Osteocyte (in vitro differentiated cells): ENCODE data around the gene GTPBP1. TPM values are rescaled to one million over a fixed set of nuclear protein-coding genes. Genes with fewer than 3 reads are reported as not detected.
A peak's percentile ranks its signal among the peaks of the same experiment; 100 is the strongest.

Experiments used
- DNase-seq: peaks from one replicate; pipeline ENCODE4 v3.0.0; 2021; ENCODE audit warnings: mixed read lengths; ENCODE audit not compliant: unreplicated experiment; ENCODE audit errors: extremely low spot score
- H3K27ac Mint-ChIP-seq: one replicate; pipeline ENCODE4 v1.8.0; 2021; ENCODE audit warnings: mild to moderate bottlenecking, mixed read lengths; ENCODE audit not compliant: unreplicated experiment
- H3K27me3 Mint-ChIP-seq: one replicate; pipeline ENCODE4 v1.8.0; 2021; ENCODE audit warnings: mixed read lengths; ENCODE audit not compliant: unreplicated experiment
- H3K36me3 Mint-ChIP-seq: one replicate; pipeline ENCODE4 v1.8.0; 2021; ENCODE audit warnings: mixed read lengths; ENCODE audit not compliant: unreplicated experiment
- H3K4me1 Mint-ChIP-seq: one replicate; pipeline ENCODE4 v1.8.0; 2021; ENCODE audit warnings: mixed read lengths; ENCODE audit not compliant: unreplicated experiment
- H3K4me3 Mint-ChIP-seq: one replicate; pipeline ENCODE4 v1.8.0; 2021; ENCODE audit warnings: mild to moderate bottlenecking, moderate library complexity, mixed read lengths; ENCODE audit not compliant: unreplicated experiment
- H3K9me3 Mint-ChIP-seq: one replicate; pipeline ENCODE4 v1.8.0; 2021; ENCODE audit warnings: mixed read lengths; ENCODE audit not compliant: unreplicated experiment
- CTCF ChIP-seq: fragments of 200-600 bp; sonication (generic); IDR thresholded peaks from 2 replicates; pipeline ENCODE4 v1.5.0; 2021; ENCODE audit warnings: antibody characterized with exemption, mild to moderate bottlenecking, moderate library complexity
- long read RNA-seq: library from polyadenylated mRNA; unstranded; transcript quantifications from one replicate; pipeline ENCODE4 v2.0.0, GENCODE V29; 2021
- total RNA-seq: library from RNA; stranded (reverse); gene quantifications from 2 replicates; pipeline ENCODE4 v1.2.1, GENCODE V29; 2021

The GTPBP1 gene
- total RNA-seq = 67.4 and 68.8 TPM in 2 replicates
- long read RNA-seq, full-length matches to known transcripts = 1 of 8 reads
- long read RNA-seq, partial matches to known transcripts = 2 of 8 reads
- long read RNA-seq, other reads (novel, unspliced or antisense) = 5 of 8 reads

- peak; percentile 14 for TF ChIP-seq CTCF
- DNase-seq = peak; percentile 99
- Mint-ChIP-seq H3K36me3 (no peaks in the 10 kb centered on the region), H3K4me1 (peaks cover 45% of the 10 kb centered on the region), H3K27ac (peak within 1 kb of the TSS; percentile 94), H3K27me3 (no peaks in the 10 kb centered on the region), H3K9me3 (no peaks in the 10 kb centered on the region), H3K4me3 (peak within 1 kb of the TSS; percentile 91)
Observed at GRCh38 chr22:38705235-38706100, at the start of gene GTPBP1. Gene GTPBP1, plus strand, starts transcription at chr22:38705944. Its CDS starts 12 bp downstream, at chr22:38705956.

- Mint-ChIP-seq H3K27ac (peak within 1 kb of the TSS; percentile 99), H3K36me3 (no peaks in the 10 kb centered on the region), H3K4me3 (peak within 1 kb of the TSS; percentile 90), H3K27me3 (no peaks in the 10 kb centered on the region), H3K4me1 (peaks cover 13% of the 10 kb centered on the region), H3K9me3 (no peaks in the 10 kb centered on the region)
- no peak for TF ChIP-seq CTCF
- DNase-seq = peak; percentile 95
Observed at GRCh38 chr22:38656256-38657044, 49.3 kb upstream of the GTPBP1 start, which contains the start of the genes CBY1 and FAM227A. Gene CBY1, plus strand, starts transcription at chr22:38656638. Its CDS starts 11,417 bp downstream, at chr22:38668055. Gene FAM227A, minus strand, starts transcription at chr22:38656392. Its CDS starts 6,224 bp downstream, at chr22:38650168.

DNA sequence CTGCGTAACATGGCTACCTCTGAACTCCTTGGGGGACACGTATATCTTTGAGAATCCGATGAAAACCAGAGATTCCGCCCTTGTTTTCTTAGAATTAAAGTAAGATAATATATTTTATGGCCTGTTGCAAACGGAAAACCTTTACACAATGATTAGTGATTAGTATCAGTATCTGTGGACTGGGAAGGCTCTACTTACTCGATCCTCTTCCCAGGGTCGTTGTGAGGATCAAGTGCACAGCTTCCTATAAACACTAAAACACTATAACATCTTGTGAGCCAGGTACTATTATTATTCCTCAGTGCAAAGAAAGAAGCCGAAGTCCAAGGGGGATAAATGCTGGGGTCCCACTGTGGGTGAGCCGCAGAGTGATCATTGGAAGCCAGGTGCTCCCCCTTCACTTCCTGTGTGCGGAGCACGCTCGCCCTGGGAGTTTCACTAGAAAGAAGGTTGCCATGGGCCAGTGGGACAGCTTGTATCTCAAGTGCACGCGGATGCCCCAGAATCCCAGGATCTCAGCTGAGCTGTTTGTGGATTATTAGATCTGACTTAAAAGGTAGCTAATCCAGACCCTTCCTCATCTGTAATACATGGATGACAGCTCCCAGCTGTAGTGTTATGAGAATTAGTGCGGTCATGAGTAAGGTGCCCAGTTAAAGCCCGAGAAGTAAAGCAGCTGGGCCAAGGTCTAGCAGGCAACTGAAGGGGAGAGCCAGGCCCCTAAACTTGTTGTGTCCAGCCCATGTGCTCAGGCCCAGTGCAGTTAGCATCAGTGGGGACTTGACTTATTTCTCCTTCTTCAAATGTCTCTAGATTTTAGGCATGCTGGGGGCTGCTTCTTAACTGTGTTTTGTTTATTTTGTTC, 48.5 kb upstream of the GTPBP1 start:
- H3K9me3 Mint-ChIP-seq = no peaks in the 10 kb centered on the region
- DNase-seq = no peak
- peak overlapping the region; percentile 90 for H3K4me3 Mint-ChIP-seq
- H3K27ac Mint-ChIP-seq = peak overlapping the region; percentile 99
- peaks cover 13% of the 10 kb centered on the region for H3K4me1 Mint-ChIP-seq
- no peaks in the 10 kb centered on the region for H3K27me3 Mint-ChIP-seq
- no peak for TF ChIP-seq CTCF
- H3K36me3 Mint-ChIP-seq = peaks cover 4% of the 10 kb centered on the region

GRCh38 chr22:38674888-38675287, 30.9 kb upstream of the GTPBP1 start:
- H3K4me1 Mint-ChIP-seq = no peaks in the 10 kb centered on the region
- H3K27me3 Mint-ChIP-seq = no peaks in the 10 kb centered on the region
- no peak overlapping the region for H3K4me3 Mint-ChIP-seq
- peaks cover 19% of the 10 kb centered on the region for H3K36me3 Mint-ChIP-seq
- no peaks in the 10 kb centered on the region for H3K9me3 Mint-ChIP-seq
- TF ChIP-seq CTCF = no peak
- no peak overlapping the region for H3K27ac Mint-ChIP-seq
- DNase-seq = no peak
